Testis (tissue), 3 donors: ENCODE data around the gene IL16. TPM values are rescaled to one million over a fixed set of nuclear protein-coding genes. Genes with fewer than 3 reads are reported as not detected.
A peak's percentile ranks its signal among the peaks of the same experiment; 100 is the strongest.

ENCODE experiments used
- DNase-seq: peaks from one replicate; pipeline ENCODE4 v3.0.0-alpha.2; 2019
- H3K27ac ChIP-seq, 2 donors: fragments of 200-600 bp; sonication (generic); one replicate each; pipeline ENCODE4 v1.5.1; 2019
- H3K27me3 ChIP-seq: fragments of 200-600 bp; sonication (generic); one replicate; pipeline ENCODE4 v1.5.1; 2019
- H3K36me3 ChIP-seq: fragments of 200-600 bp; sonication (generic); one replicate; pipeline ENCODE4 v1.5.1; 2017; ENCODE audit warnings: low read depth; ENCODE audit errors: missing control alignments
- H3K4me1 ChIP-seq: fragments of 200-600 bp; sonication (generic); one replicate; pipeline ENCODE4 v1.5.1; 2019
- H3K4me3 ChIP-seq, 2 donors: fragments of 200-600 bp; sonication (generic); one replicate each; pipeline ENCODE4 v1.5.1; 2017 to 2019
- H3K9me3 ChIP-seq: fragments of 200-600 bp; sonication (generic); one replicate; pipeline ENCODE4 v1.5.1; 2017
- CTCF ChIP-seq, 3 experiments: fragments of 450-650 bp in 2 of 3; fragments of 200-600 bp in 1 of 3; sonication (generic) in 1 of 3; IDR thresholded peaks; one replicate each; pipeline ENCODE4 v1.5.1; 2016 to 2019; ENCODE audit warnings: antibody characterized with exemption in 3 of 3, mild to moderate bottlenecking in 2 of 3, moderate library complexity in 1 of 3
- POLR2A ChIP-seq: fragments of 450-650 bp; IDR thresholded peaks from one replicate; pipeline ENCODE4 v1.6.1; 2017; ENCODE audit warnings: antibody characterized with exemption, mild to moderate bottlenecking, moderate library complexity
- WGBS, 2 donors: methylation state at CpG; one replicate each; pipeline ENCODE4 v1.1.5; 2018; 5-methylcytosine and 5-hydroxymethylcytosine counted together
- intact Hi-C: fragments of 100-400 bp; cut with DNase I; formaldehyde crosslinking; loops from one replicate; pipeline ENCODE4 v1.15.1; 2023; ENCODE audit warnings: low total_unique reads
- polyA plus RNA-seq: library from polyadenylated mRNA; stranded (reverse); fragments of 350-450 nt; fragmentation: Illumina TruSeq; extraction: RNeasy Lipid Tissue Mini Kit (QIAGEN cat#74804); gene quantifications from one replicate; pipeline ENCODE4 v1.2.3, GENCODE V29; 2014; ENCODE audit warnings: low read depth, low replicate concordance; ENCODE audit not compliant: insufficient read depth
- total RNA-seq, 2 donors: library from RNA; depleted of rRNA; stranded (reverse); fragments of >200 nt; gene quantifications; one replicate each; pipeline ENCODE4 v1.2.3, GENCODE V29; 2016

The IL16 gene
- total and polyA plus RNA-seq, 3 donors from 2014 or later, result 13.1 to 17.6 (median 14.9) TPM

- TF ChIP-seq CTCF (IDR thresholded peaks at IDR 0.05) (no peak), POLR2A (no peak)
- WGBS, 2 donors, result 80 to 86% methylated on average over 6 of the region's 6 CpGs
- H3K27ac ChIP-seq, result no peak overlapping the region
Measured at GRCh38 chr15:81264072-81264857, 67.6 kb downstream of the IL16 start.

GRCh38 chr15:81265256-81265943 lies 68.7 kb downstream of the IL16 start:
- peaks cover 11% of the 10 kb centered on the region for H3K4me1 ChIP-seq
- H3K9me3 ChIP-seq, result no peaks in the 10 kb centered on the region
- 34 to 49% methylated on average over 12 of the region's 12 CpGs for WGBS, 2 donors
- intact Hi-C loops, result loop anchor here (5.0 to 10.0 kb wide), 2 partner anchors 111 to 158 kb away; no protein-coding TSS in a partner anchor
- H3K4me3 ChIP-seq, result peak overlapping the region in 1 of 2 donors; percentile 5
- no peaks in the 10 kb centered on the region for H3K27me3 ChIP-seq
- TF ChIP-seq CTCF (IDR thresholded peaks at IDR 0.05) (no peak), POLR2A (no peak)
- no peaks in the 10 kb centered on the region for H3K36me3 ChIP-seq
- H3K27ac ChIP-seq, result no peak overlapping the region
- DNase-seq, result no peak

More at GRCh38 chr15:81264072-81264857, 67.6 kb downstream of the IL16 start:
- Histone ChIP-seq H3K4me3 (no peak overlapping the region), H3K4me1 (peaks cover 11% of the 10 kb centered on the region), H3K27me3 (no peaks in the 10 kb centered on the region), H3K9me3 (no peaks in the 10 kb centered on the region), H3K36me3 (no peaks in the 10 kb centered on the region)
- DNase-seq, result no peak
- intact Hi-C loops, result loop anchor here (10.0 kb wide), 1 partner anchor 109 kb away; no protein-coding TSS in a partner anchor

- Histone ChIP-seq H3K4me3 (peak overlapping the region in 1 of 2 donors; percentile 5), H3K27ac (no peak overlapping the region), H3K9me3 (no peaks in the 10 kb centered on the region), H3K36me3 (no peaks in the 10 kb centered on the region), H3K4me1 (peaks cover 11% of the 10 kb centered on the region), H3K27me3 (no peaks in the 10 kb centered on the region)
- 5 to 12% methylated on average over 14 of the region's 14 CpGs for WGBS, 2 donors
- intact Hi-C loops, result loop anchor here (5.0 to 10.0 kb wide), 2 partner anchors 111 to 159 kb away; no protein-coding TSS in a partner anchor
- TF ChIP-seq CTCF (IDR thresholded peaks at IDR 0.05), result peak; percentile 82 to 94 (median 89)
- TF ChIP-seq POLR2A, result no peak
- peak; percentile 90 for DNase-seq
Measured at GRCh38 chr15:81265944-81266775, 69.5 kb downstream of the IL16 start.

GRCh38 chr15:81268340-81268739 lies 71.7 kb downstream of the IL16 start:
- intact Hi-C loops, result loop anchor here (5.0 to 10.0 kb wide), 2 partner anchors 114 to 161 kb away; no protein-coding TSS in a partner anchor
- TF ChIP-seq POLR2A, result no peak
- no peak for TF ChIP-seq CTCF (IDR thresholded peaks at IDR 0.05)
- peaks cover 11% of the 10 kb centered on the region for H3K4me1 ChIP-seq

More at GRCh38 chr15:81268340-81268739, 71.7 kb downstream of the IL16 start:
- Histone ChIP-seq H3K4me3 (no peak overlapping the region), H3K27ac (no peak overlapping the region), H3K9me3 (no peaks in the 10 kb centered on the region), H3K36me3 (no peaks in the 10 kb centered on the region), H3K27me3 (no peaks in the 10 kb centered on the region)
- no peak for DNase-seq
- WGBS, 2 donors, result 88 to 96% methylated on average over 5 of the region's 5 CpGs
